OCI-LY7 (cell line): ENCODE results near the gene ELOVL4. TPM values are rescaled to one million over a fixed set of nuclear protein-coding genes. Genes with fewer than 3 reads are reported as not detected.

Source experiments
- BruUV-seq: library from RNA; stranded (reverse); fragments of 400-500 nt; replicated peaks from 2 replicates; lab custom pipeline; 2021; lab: Mats Ljungman, UMichigan
- CTCF ChIA-PET: fragments of 300-600 bp; sonication (Branson Sonifier 250); formaldehyde crosslinking; loops from one replicate; lab custom pipeline; 2022; ENCODE audit warnings: antibody characterized with exemption; ENCODE audit not compliant: unreplicated experiment; lab: Charles Lee
- POLR2A ChIA-PET: fragments of 300-600 bp; sonication (Branson Sonifier 250); formaldehyde crosslinking; loops from one replicate; lab custom pipeline; 2022; ENCODE audit warnings: antibody characterized with exemption; lab: Charles Lee
- DNase-seq: peaks from one replicate; pipeline ENCODE4 v3.0.0-alpha.2; 2015; ENCODE audit warnings: low spot score
- H2AFZ ChIP-seq: fragments of 200-600 bp; sonication (generic), shearing (Covaris generic); 2 replicates; pipeline ENCODE4 v1.6.1; 2014; ENCODE audit warnings: mild to moderate bottlenecking, antibody characterized with exemption, low read length, moderate library complexity
- H3K27ac ChIP-seq: fragments of 200-600 bp; sonication (generic); 2 replicates; pipeline ENCODE4 v1.5.1; 2014; ENCODE audit warnings: mixed run types, low read depth, mild to moderate bottlenecking, moderate library complexity, low read length, inconsistent platforms; ENCODE audit not compliant: poor library complexity, severe bottlenecking
- H3K36me3 ChIP-seq: fragments of 200-600 bp; sonication (generic); 2 replicates; pipeline ENCODE4 v1.6.1; 2014; ENCODE audit warnings: mild to moderate bottlenecking, antibody characterized with exemption, low read length, moderate library complexity, mixed read lengths; ENCODE audit not compliant: insufficient read depth
- H3K4me1 ChIP-seq: fragments of 200-600 bp; sonication (generic); 2 replicates; pipeline ENCODE4 v1.5.1; 2014; ENCODE audit warnings: mild to moderate bottlenecking, low read length; ENCODE audit not compliant: insufficient read depth, poor library complexity, severe bottlenecking
- H3K4me2 ChIP-seq: fragments of 200-600 bp; sonication (generic); 2 replicates; pipeline ENCODE4 v1.6.1; 2014; ENCODE audit warnings: mild to moderate bottlenecking, low read length
- H3K4me3 ChIP-seq: fragments of 200-600 bp; sonication (generic); 2 replicates; pipeline ENCODE4 v1.5.1; 2014; ENCODE audit warnings: mild to moderate bottlenecking, low read depth, low read length; ENCODE audit not compliant: poor library complexity, severe bottlenecking
- H3K79me2 ChIP-seq: fragments of 200-600 bp; sonication (generic); 2 replicates; pipeline ENCODE4 v1.6.1; 2016; ENCODE audit warnings: low read depth, mild to moderate bottlenecking, low read length, moderate library complexity, mixed read lengths; ENCODE audit not compliant: insufficient read depth
- H3K9me2 ChIP-seq: fragments of 200-600 bp; sonication (generic); 2 replicates; pipeline ENCODE4 v1.6.1; 2016; ENCODE audit warnings: mild to moderate bottlenecking, low read length, mixed read lengths; ENCODE audit not compliant: insufficient read depth
- H3K9me3 ChIP-seq: fragments of 200-600 bp; sonication (generic); 2 replicates; pipeline ENCODE4 v1.6.1; 2014; ENCODE audit warnings: mild to moderate bottlenecking, mixed run types, low read length, mixed read lengths
- H4K20me1 ChIP-seq: fragments of 200-600 bp; sonication (generic); 2 replicates; pipeline ENCODE4 v1.6.1; 2014; ENCODE audit warnings: mild to moderate bottlenecking, antibody characterized with exemption, low read length, moderate library complexity, mixed read lengths; ENCODE audit not compliant: insufficient read depth
- CTCF ChIP-seq: fragments of 200-600 bp; sonication (generic); conservative IDR thresholded peaks from 2 replicates; pipeline ENCODE4 v1.5.1; 2014; ENCODE audit warnings: mild to moderate bottlenecking, antibody characterized with exemption, low read length, moderate library complexity, mixed read lengths
- EZH2phosphoT487 ChIP-seq: fragments of 200-600 bp; sonication (generic); IDR thresholded peaks from 2 replicates; pipeline ENCODE4 v1.6.1; 2018; ENCODE audit warnings: low read depth, borderline replicate concordance, mild to moderate bottlenecking, mixed run types, antibody characterized with exemption, low read length, moderate library complexity, mixed read lengths
- intact Hi-C: fragments of 100-400 bp; cut with micrococcal nuclease; formaldehyde crosslinking; loops from one replicate; pipeline ENCODE4 v1.10.0; 2022; ENCODE audit not compliant: unreplicated experiment
- total RNA-seq, 2 experiments: library from RNA; depleted of rRNA in 1 of 2; stranded (reverse); fragments of >200 nt in 1 of 2; shearing (Covaris generic) in 1 of 2; gene quantifications; 2 replicates each; pipeline ENCODE4 v1.2.3, GENCODE V29; 2014 to 2022

ELOVL4 gene
- total RNA-seq, 2 experiments from 2014 or later = not detected

GRCh38 chr6:79946272-79947190, 822 bp downstream of the ELOVL4 start:
- Histone ChIP-seq H3K36me3 (no peaks in the 10 kb centered on the region), H3K27ac (no peak overlapping the region), H2AFZ (no peak overlapping the region), H3K9me2 (no peaks in the 10 kb centered on the region), H3K4me1 (no peaks in the 10 kb centered on the region), H3K9me3 (no peaks in the 10 kb centered on the region), H4K20me1 (no peaks in the 10 kb centered on the region), H3K4me2 (peak overlapping the region; percentile 46; the same call in 1 of the 2 replicates), H3K4me3 (no peak overlapping the region), H3K79me2 (no peaks in the 10 kb centered on the region)
- ChIA-PET POLR2A (interaction anchor here (0.5 kb wide), 1 partner anchor 292 kb away, joined by 3 read pairs; no protein-coding TSS in a partner anchor), CTCF (no interaction called here)
- intact Hi-C loops = no loop called here
- no peak for TF ChIP-seq EZH2phosphoT487
- TF ChIP-seq CTCF = peak; percentile 47
- BruUV-seq = no TSS peak
- DNase-seq = peak; percentile 1

- no peaks in the 10 kb centered on the region for H4K20me1 ChIP-seq
- POLR2A ChIA-PET = interaction anchor here (0.8 kb wide), 1 partner anchor 258 kb away, joined by 3 read pairs; no protein-coding TSS in a partner anchor
- intact Hi-C loops = no loop called here
Observed at GRCh38 chr6:79943133-79943532, 4.2 kb downstream of the ELOVL4 start.

More at GRCh38 chr6:79943133-79943532, 4.2 kb downstream of the ELOVL4 start:
- Histone ChIP-seq H3K9me3 (no peaks in the 10 kb centered on the region), H2AFZ (no peak overlapping the region), H3K4me1 (no peaks in the 10 kb centered on the region), H3K4me3 (no peak overlapping the region), H3K9me2 (no peaks in the 10 kb centered on the region), H3K4me2 (no peak overlapping the region), H3K36me3 (no peaks in the 10 kb centered on the region), H3K79me2 (no peaks in the 10 kb centered on the region), H3K27ac (no peak overlapping the region)
- TF ChIP-seq CTCF (no peak), EZH2phosphoT487 (no peak)
- DNase-seq = no peak
- no TSS peak for BruUV-seq
- CTCF ChIA-PET = no interaction called here
